ENCODE data around the gene SLC44A5.

DNA sequence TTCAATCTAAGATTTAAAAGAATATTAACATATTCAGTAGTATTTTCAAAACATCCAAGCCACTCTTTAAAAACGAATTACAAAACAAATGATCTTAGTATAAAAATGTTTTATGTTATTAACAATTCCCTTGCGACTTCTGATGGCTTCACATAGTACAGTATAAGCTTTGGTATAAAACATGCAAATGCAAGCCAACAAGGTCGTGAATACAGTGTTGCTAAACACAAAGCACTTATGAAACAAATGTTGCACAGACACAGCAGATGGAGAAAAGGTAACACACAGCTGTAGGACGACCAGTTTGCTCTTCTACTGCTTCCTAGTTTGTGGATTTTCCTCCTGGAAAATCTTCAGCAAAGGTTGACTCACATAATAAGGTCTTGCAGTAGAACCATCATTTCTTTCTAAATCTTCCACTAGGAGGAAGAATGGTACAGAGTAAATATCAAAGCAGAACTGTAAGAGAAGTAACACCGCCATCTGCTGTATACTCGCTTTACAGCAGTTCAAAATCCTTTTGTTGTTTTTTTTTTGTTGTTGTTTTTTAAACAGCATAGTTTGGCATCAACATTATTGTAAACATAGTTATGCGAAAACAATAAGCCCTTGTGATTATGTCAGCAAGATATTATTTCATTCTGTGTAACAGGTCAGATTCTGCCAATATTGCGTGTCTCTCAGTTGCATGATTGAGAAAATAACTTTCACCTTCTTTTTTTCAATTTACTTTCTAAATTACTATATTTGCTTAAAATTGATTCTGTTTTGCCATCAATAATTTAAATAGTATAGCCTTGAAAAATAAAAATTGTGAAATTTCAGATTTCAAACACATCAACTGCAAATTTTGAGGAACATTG lies 407.3 kb downstream of the SLC44A5 start:
- peak; percentile 91 for TF ChIP-seq CTCF (IDR thresholded peaks at IDR 0.05; ENCODE audit: low read length)
- no peak for TF ChIP-seq EZH2 (IDR thresholded peaks at IDR 0.05; ENCODE audit: borderline replicate concordance, low read length)

Measured in OCI-LY1 (cell line).